PC-9 (cell line): ENCODE results near the gene AGBL4.

Experiments
- CTCF ChIP-seq: fragments of 200-600 bp; sonication (generic); conservative IDR thresholded peaks from 2 replicates; pipeline ENCODE4 v1.6.1; 2017; ENCODE audit warnings: mixed run types, antibody characterized with exemption, mild to moderate bottlenecking, moderate library complexity
- EZH2 ChIP-seq: fragments of 200-600 bp; sonication (generic); IDR thresholded peaks from 2 replicates; pipeline ENCODE4 v1.8.0; 2017; ENCODE audit warnings: antibody characterized with exemption, low read depth

GRCh38 chr1:48654606-48655210 is 1369.0 kb downstream of the AGBL4 start:
- TF ChIP-seq EZH2 (no peak), CTCF (no peak)
